NOMO-1 treated with dmso at 0.1 percent for 144 hours (cell line): ENCODE results near the gene ZBTB7C.

Experiments used
- DNase-seq: peaks from one replicate; lab custom pipeline; 2025; ENCODE audit not compliant: unreplicated experiment; lab: John Stamatoyannopoulos, UW

ZBTB7C gene

DNA sequence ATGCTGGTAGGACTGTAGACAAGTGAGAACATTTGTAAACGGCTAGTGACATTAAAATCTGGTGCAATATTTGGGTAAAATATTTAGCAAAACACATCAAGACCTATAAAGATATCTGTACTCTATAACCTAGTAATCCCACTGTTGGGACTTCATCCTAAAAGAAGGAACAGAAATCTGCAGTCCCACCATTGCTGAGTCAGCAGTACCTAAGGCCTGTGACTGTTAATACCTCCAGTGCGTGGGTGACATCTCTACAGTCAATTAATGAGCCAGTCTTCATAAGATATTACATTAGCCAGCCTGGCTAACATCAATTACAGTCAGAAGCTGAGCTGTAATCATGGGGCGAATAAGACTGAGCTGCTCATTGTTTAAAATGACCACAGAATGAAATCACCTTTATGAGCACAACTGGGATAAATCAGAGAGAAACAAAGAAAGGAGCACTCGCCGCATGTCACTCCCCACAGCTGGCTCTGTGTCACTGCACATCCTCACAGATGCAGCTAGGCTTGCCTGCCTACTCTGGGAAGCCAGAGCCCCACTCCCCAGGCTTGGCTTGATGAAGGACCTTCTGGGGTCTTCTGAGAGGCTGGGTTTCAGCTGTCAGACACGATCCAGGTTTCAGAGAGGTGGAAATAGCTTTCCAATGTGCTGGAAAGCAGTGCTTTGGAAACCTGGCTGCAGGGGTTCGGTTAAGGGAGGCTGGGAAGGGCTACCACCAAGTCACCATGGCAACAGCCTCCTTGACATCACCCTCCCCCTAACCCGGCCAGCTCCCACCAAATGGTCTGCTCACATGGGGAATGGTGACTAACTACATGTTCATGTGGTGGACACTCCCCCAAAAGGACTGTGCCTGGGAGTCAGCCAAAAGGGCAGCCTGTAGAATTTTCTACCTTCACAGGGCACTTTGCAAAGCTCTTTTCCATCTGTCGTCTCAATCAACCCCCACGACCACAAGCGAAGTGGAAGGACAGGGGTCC lies 145.0 kb downstream of the ZBTB7C start:
- no peak for DNase-seq

GRCh38 chr18:48263192-48263853 lies 145.9 kb downstream of the ZBTB7C start:
- DNase-seq: no peak

DNA sequence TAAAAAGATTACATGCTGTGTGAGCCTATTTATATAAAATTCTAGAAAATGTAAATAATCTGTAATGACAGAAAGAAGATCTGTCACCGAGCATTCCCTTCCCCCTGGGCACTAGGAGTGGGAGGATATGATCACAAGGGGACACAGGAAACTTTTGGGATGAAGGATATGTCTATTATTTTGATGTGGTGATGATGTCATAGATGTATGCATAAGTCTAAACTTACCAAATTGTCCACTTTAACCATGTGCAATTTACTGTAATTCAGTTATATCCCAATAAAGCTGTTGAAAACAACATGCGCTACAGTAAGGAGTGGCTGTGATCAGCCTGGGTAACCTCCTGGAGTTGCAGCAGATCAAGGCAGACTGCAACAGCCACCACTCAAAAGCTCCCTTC lies 148.9 kb downstream of the ZBTB7C start:
- DNase-seq: no peak

GRCh38 chr18:48256848-48257247 lies 152.3 kb downstream of the ZBTB7C start:
- no peak for DNase-seq

DNA sequence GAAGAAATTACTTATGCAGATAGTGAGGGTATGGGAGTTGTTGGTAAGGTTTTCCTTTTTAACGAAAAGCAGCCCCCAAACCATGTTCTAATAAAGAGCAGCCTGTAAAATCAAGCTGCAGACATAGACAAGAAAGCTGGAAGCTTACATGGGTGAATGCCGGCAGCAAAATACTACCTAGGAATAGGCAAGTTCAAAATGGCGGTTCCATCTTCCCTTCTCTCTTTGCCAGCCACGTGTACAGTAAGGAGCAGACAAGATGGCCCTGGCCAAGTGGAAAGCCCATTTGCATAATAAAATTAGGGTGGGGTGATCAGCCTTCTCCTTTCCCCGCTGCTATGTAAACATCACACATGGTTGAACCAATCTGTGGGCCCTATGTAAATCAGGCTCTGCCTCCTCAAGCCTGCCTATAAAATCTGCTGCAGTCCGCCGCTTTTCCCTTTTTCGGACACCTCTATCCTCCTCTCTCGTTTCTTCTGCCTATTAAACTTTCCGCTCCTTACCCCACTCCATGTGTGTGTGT lies 155.0 kb downstream of the ZBTB7C start:
- DNase-seq: no peak

GRCh38 chr18:48252525-48252924 lies 156.7 kb downstream of the ZBTB7C start:
- no peak for DNase-seq

- DNase-seq: no peak
Observed at GRCh38 chr18:48250918-48251317, 158.3 kb downstream of the ZBTB7C start.

GRCh38 chr18:48250362-48250907 lies 158.7 kb downstream of the ZBTB7C start:
- no peak for DNase-seq

DNA sequence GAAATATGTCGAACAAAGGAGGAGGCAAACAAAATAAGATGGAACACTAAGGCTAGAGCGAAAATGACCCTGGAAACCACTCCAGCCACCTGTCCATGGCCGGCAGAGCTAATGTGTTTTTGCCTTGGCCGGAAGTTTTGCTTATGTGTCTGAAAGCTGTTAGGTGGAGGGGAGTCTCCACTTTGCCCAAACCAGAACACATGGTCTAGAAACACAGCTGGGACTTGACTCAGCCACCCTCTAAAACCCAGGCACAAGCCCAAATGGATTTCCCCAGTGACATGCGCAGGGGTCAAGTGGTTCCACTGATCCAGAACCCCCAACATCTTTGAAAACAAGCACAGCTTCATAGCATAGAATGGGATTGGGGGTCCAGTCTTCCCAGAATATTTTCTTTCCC lies 159.3 kb downstream of the ZBTB7C start:
- DNase-seq: no peak

GRCh38 chr18:48244530-48244929 lies 164.7 kb downstream of the ZBTB7C start:
- DNase-seq: no peak

DNA sequence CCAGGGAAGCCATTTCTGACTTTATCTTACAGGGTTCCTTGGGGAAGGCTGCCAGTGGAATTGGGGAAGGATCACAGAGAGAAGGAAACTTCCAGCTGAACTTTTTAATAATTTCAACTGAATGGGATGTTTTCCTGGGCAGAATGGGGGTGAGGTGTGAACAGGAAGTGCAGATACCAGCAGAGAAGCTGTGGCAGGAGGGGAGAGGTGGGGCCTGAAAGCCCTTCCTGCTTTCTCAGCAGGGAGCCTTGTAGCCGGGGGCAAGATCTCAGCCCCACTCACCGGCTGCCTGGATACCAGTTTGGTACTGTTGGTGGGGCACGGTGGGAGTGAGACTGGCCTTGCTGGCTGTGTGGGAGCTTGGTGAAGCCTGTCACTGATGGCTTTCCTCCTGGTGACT lies 170.5 kb downstream of the ZBTB7C start:
- DNase-seq: no peak

DNA sequence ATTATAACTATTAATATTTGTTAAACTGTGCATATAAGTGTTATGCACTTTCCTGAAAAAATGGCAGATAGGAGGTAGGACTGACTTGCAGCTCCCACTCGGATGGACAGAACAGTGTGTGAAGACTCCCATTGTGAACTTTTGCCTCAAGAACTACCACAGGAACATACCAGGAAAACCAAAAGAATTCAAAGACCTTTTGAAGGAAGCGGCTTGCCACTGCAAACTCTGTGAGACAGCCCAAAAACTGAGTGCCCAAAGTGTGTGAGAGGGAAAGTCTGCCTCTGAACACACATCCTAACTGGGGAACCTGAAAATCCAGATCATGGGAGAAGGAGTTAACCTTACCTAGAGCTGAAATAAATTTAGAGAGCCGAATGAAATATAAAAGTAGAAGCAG lies 171.0 kb downstream of the ZBTB7C start:
- DNase-seq: no peak

GRCh38 chr18:48236822-48237221 lies 172.4 kb downstream of the ZBTB7C start:
- DNase-seq: no peak

- DNase-seq: peak; percentile 25
Observed at GRCh38 chr18:48230467-48231113, 178.6 kb downstream of the ZBTB7C start.

DNA sequence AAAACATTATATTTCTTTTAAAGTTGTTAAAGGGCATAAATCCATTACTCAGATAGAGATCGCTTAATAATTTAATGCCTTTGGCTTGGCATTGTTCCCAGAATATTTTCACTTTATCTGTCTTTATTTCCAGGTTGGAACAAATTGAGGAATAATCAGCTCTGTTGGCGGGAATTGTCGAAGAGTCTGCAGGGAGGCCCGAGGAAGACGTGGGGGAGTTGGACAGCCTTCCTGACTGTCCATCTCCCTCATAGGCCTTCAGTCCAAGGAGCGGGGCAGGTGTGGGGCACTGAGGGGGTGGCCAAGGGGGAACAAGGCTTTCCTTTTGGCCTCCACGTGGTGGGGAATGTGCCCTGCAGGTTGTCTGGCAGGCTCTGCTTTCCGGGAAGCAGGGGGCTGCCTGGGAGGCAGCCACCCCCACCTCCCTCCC lies 179.6 kb downstream of the ZBTB7C start:
- DNase-seq: no peak

- no peak for DNase-seq
Observed at GRCh38 chr18:48228841-48229240, 180.3 kb downstream of the ZBTB7C start.

DNA sequence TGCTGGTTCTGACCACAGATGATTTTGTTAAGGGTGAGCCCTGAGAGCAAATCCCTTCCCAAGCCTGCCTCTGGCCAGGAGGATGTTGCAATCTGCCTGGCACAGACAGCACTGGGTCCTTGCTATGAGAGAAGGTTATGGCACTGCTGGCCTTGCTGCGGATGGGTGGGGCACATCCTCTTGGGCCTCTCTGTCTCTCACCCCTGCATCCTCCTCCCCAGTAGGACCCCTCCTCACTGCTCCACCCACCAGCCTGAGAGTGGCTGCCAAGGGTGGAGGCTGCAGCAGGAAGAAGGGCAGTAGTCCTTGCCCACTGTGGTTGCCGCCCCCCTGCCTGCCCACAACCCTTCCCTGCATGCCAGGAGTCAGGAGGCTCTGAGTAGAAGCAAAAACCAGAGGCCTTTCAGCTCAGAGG lies 180.9 kb downstream of the ZBTB7C start:
- DNase-seq: no peak

- no peak for DNase-seq
Observed at GRCh38 chr18:48227206-48227605, 182.0 kb downstream of the ZBTB7C start.

- no peak for DNase-seq
Observed at GRCh38 chr18:48226401-48226800, 182.8 kb downstream of the ZBTB7C start.

DNA sequence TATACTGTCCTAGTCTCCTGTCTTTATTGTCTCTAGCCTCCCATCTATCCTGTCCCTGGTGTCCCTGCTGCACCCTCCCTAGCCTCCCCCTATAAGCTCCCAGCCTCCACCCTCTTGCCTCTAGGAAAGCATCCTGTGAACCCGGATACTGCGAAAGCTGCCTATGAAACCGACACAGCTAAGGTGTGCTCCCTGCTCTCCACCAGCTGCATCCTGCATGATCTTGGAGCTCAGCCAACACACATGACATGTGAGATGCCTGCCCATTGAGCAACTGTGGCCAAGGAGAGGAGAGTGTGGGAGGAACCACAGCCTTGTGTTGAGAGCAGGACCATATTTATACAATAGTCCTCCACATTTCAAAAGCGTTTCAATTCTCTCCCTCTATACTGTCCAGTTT lies 187.1 kb downstream of the ZBTB7C start:
- DNase-seq: no peak

GRCh38 chr18:48219810-48220499 lies 189.2 kb downstream of the ZBTB7C start:
- DNase-seq: no peak
